ENCODE results near the gene ARHGAP6. TPM values are rescaled to one million over a fixed set of nuclear protein-coding genes. Genes with fewer than 3 reads are reported as not detected.

Gene ARHGAP6
- total and polyA plus RNA-seq, 2 of the 13 experiments (the other 11 are each of a cell fraction or from before 2014, with no cell fraction given) = 0.11 TPM; not detected in 1

DNA sequence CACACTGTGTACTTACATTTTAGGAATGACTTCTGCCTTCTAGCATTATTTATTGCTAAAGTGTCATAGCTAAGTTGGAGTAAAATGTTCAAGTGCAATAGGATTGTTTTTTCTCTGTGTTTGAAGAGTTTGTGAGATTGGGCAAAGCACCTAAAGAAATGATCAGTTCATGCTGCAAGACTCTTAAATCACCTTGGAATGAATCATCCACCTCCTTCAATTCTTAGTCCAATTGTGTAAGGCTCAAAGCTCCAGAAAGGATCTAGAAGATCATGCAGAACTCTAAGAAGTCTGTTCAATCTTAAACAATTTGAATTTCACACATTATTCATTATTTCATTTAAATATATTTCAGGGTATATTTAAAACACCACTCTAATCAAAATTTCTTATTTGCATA is 235.4 kb downstream of the ARHGAP6 start:
- no peaks in the 10 kb centered on the region for H3K36me3 ChIP-seq (replicated peaks in 1 of 2; ENCODE audit: control insufficient read depth in 1 of 2, insufficient read depth in 2 of 2, low read length in 2 of 2)
- no peaks in the 10 kb centered on the region for H3K27me3 ChIP-seq (ENCODE audit: control insufficient read depth in 1 of 2, insufficient read depth in 2 of 2, low read length in 2 of 2)
- CTCF ChIA-PET (ENCODE audit: low intra/inter-chr PET ratio, low total read pairs) = no interaction called here
- no peaks in the 10 kb centered on the region for H3K4me1 ChIP-seq (ENCODE audit: insufficient read depth, low read length)
- no peak for ATAC-seq
- no peak overlapping the region for H3K27ac ChIP-seq (ENCODE audit: extremely low read length, insufficient read depth, low read length)
- POLR2A ChIA-PET = no interaction called here
- no TSS peak for BruUV-seq (replicated peaks)
- H3K9me3 ChIP-seq (ENCODE audit: low read length) = no peaks in the 10 kb centered on the region
- intact Hi-C loops (cut with micrococcal nuclease; ENCODE audit: unreplicated experiment) (no loop called here), in situ Hi-C loops (cut with HindIII; ENCODE audit: extremely low pct_ligation_motif_present, low pct_unique_long_range_greater_than_20kb) (no loop called here)
- no peaks in the 10 kb centered on the region for H4K20me1 ChIP-seq (ENCODE audit: insufficient read depth, low read length)
- no peaks in the 10 kb centered on the region for H3K79me2 ChIP-seq (ENCODE audit: insufficient read depth, low read length)
- H3K4me3 ChIP-seq (replicated peaks in 1 of 3; ENCODE audit: insufficient read depth in 1 of 3, low read depth in 2 of 3, low read length in 3 of 3) = no peak overlapping the region
- no peak for FAIRE-seq
- no peak for DNase-seq (ENCODE audit: low spot score)
- H3K4me2 ChIP-seq (ENCODE audit: low read depth, low read length) = no peak overlapping the region
- no peak overlapping the region for H3K9ac ChIP-seq (ENCODE audit: insufficient read depth, low read depth, low read length)
- no peak overlapping the region for H2AFZ ChIP-seq (ENCODE audit: low read length)
- no peak for TF ChIP-seq ZFP37 (CRISPR knock-in tag; IDR thresholded peaks at IDR 0.05; ENCODE audit: borderline replicate concordance)
- TF ChIP-seq PHF8 (CRISPR knock-in tag; IDR thresholded peaks at IDR 0.05) = no peak
- no peak for TF ChIP-seq RXRB (CRISPR knock-in tag; IDR thresholded peaks at IDR 0.05; ENCODE audit: borderline replicate concordance)
- TF ChIP-seq TOPORS (CRISPR knock-in tag; IDR thresholded peaks at IDR 0.05) = no peak
- TF ChIP-seq, protein P1, sequence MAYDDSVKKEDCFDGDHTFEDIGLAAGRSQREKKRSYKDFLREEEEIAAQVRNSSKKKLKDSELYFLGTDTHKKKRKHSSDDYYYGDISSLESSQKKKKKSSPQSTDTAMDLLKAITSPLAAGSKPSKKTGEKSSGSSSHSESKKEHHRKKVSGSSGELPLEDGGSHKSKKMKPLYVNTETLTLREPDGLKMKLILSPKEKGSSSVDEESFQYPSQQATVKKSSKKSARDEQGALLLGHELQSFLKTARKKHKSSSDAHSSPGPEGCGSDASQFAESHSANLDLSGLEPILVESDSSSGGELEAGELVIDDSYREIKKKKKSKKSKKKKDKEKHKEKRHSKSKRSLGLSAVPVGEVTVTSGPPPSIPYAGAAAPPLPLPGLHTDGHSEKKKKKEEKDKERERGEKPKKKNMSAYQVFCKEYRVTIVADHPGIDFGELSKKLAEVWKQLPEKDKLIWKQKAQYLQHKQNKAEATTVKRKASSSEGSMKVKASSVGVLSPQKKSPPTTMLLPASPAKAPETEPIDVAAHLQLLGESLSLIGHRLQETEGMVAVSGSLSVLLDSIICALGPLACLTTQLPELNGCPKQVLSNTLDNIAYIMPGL (CRISPR knock-in tag; IDR thresholded peaks at IDR 0.05; ENCODE audit: borderline replicate concordance in 1 of 2, low read depth in 1 of 2) = no peak
- no peak for TF ChIP-seq SRSF1 (optimal IDR thresholded peaks at IDR 0.05; ENCODE audit: low read depth, low read length)
- TF ChIP-seq TEAD2 (CRISPR knock-in tag; IDR thresholded peaks at IDR 0.05) = no peak
- TF ChIP-seq, protein P2, sequence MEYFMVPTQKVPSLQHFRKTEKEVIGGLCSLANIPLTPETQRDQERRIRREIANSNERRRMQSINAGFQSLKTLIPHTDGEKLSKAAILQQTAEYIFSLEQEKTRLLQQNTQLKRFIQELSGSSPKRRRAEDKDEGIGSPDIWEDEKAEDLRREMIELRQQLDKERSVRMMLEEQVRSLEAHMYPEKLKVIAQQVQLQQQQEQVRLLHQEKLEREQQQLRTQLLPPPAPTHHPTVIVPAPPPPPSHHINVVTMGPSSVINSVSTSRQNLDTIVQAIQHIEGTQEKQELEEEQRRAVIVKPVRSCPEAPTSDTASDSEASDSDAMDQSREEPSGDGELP (IDR thresholded peaks at IDR 0.05; ENCODE audit: borderline replicate concordance, low read depth) = no peak
- TF ChIP-seq REPIN1 (CRISPR knock-in tag; IDR thresholded peaks at IDR 0.05; ENCODE audit: borderline replicate concordance, low read depth) = no peak
- no peak for TF ChIP-seq TCF12 (IDR thresholded peaks at IDR 0.05)
- TF ChIP-seq TCF12 (CRISPR knock-in tag; IDR thresholded peaks at IDR 0.05) = no peak
- TF ChIP-seq TCF7 (IDR thresholded peaks at IDR 0.05; ENCODE audit: low read depth) = no peak
- TF ChIP-seq ZSCAN25 (CRISPR knock-in tag; IDR thresholded peaks at IDR 0.05) = no peak
- no peak for TF ChIP-seq ATF1 (CRISPR knock-in tag; IDR thresholded peaks at IDR 0.05)
- TF ChIP-seq ZNF616 (CRISPR knock-in tag; IDR thresholded peaks at IDR 0.05; ENCODE audit: low read depth) = no peak
- TF ChIP-seq, protein P3, sequence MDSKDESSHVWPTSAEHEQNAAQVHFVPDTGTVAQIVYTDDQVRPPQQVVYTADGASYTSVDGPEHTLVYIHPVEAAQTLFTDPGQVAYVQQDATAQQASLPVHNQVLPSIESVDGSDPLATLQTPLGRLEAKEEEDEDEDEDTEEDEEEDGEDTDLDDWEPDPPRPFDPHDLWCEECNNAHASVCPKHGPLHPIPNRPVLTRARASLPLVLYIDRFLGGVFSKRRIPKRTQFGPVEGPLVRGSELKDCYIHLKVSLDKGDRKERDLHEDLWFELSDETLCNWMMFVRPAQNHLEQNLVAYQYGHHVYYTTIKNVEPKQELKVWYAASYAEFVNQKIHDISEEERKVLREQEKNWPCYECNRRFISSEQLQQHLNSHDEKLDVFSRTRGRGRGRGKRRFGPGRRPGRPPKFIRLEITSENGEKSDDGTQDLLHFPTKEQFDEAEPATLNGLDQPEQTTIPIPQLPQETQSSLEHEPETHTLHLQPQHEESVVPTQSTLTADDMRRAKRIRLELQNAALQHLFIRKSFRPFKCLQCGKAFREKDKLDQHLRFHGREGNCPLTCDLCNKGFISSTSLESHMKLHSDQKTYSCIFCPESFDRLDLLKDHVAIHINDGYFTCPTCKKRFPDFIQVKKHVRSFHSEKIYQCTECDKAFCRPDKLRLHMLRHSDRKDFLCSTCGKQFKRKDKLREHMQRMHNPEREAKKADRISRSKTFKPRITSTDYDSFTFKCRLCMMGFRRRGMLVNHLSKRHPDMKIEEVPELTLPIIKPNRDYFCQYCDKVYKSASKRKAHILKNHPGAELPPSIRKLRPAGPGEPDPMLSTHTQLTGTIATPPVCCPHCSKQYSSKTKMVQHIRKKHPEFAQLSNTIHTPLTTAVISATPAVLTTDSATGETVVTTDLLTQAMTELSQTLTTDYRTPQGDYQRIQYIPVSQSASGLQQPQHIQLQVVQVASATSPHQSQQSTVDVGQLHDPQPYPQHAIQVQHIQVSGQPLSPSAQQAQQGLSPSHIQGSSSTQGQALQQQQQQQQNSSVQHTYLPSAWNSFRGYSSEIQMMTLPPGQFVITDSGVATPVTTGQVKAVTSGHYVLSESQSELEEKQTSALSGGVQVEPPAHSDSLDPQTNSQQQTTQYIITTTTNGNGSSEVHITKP (CRISPR knock-in tag; IDR thresholded peaks at IDR 0.05; ENCODE audit: low read depth) = no peak
- TF ChIP-seq ZNF124 (CRISPR knock-in tag; IDR thresholded peaks at IDR 0.05) = no peak
- TF ChIP-seq, protein P4, sequence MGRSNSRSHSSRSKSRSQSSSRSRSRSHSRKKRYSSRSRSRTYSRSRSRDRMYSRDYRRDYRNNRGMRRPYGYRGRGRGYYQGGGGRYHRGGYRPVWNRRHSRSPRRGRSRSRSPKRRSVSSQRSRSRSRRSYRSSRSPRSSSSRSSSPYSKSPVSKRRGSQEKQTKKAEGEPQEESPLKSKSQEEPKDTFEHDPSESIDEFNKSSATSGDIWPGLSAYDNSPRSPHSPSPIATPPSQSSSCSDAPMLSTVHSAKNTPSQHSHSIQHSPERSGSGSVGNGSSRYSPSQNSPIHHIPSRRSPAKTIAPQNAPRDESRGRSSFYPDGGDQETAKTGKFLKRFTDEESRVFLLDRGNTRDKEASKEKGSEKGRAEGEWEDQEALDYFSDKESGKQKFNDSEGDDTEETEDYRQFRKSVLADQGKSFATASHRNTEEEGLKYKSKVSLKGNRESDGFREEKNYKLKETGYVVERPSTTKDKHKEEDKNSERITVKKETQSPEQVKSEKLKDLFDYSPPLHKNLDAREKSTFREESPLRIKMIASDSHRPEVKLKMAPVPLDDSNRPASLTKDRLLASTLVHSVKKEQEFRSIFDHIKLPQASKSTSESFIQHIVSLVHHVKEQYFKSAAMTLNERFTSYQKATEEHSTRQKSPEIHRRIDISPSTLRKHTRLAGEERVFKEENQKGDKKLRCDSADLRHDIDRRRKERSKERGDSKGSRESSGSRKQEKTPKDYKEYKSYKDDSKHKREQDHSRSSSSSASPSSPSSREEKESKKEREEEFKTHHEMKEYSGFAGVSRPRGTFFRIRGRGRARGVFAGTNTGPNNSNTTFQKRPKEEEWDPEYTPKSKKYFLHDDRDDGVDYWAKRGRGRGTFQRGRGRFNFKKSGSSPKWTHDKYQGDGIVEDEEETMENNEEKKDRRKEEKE (IDR thresholded peaks at IDR 0.05) = no peak

Measured in HepG2 (cell line).